Measurements from ENCODE around the gene CEP164. TPM values are rescaled to one million over a fixed set of nuclear protein-coding genes. Genes with fewer than 3 reads are reported as not detected.

CEP164 gene
- total and polyA plus RNA-seq, 2 experiments from 2014 or later: 13.9 to 23.8 TPM

DNA sequence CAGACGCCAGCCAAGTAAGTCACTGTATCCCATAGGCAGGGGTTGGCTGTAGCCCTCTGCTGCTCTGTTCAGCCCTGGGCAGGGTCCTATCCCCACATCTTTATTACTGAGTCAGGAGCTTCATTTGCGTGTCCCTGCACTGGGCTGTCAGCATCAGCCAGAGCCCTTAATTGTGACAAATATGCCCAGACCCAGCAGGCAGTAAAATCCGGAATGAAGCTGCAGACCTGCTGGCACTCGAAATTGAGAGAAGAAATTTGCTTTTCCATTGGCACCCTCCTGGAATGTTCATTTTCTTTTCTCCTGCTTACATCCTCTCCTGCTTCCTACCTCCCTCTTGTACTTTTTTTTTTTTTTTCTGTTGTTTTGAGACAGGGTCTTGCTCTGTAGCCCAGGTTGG lies 43.8 kb downstream of the CEP164 start:
- no peak overlapping the region for H2AFZ ChIP-seq
- no peak for ATAC-seq
- H3K36me3 Mint-ChIP-seq (ENCODE audit: low read depth): peaks cover 19% of the 10 kb centered on the region

More for the DNA sequence above, 43.8 kb downstream of the CEP164 start:
- no peak overlapping the region for H3K27ac Mint-ChIP-seq
- DNase-seq (ENCODE audit: low spot score): no peak
- Histone ChIP-seq H4K20me1 (replicated peaks; ENCODE audit: insufficient read depth) (no peaks in the 10 kb centered on the region), H3F3A (replicated peaks; ENCODE audit: low read depth) (no peaks in the 10 kb centered on the region), H3K4me1 (ENCODE audit: insufficient read depth) (no peaks in the 10 kb centered on the region), H3K79me2 (replicated peaks; ENCODE audit: insufficient read depth) (no peaks in the 10 kb centered on the region), H3K27ac (ENCODE audit: low read depth) (no peak overlapping the region), H3K27me3 (ENCODE audit: insufficient read depth) (no peaks in the 10 kb centered on the region), H3K9me2 (ENCODE audit: insufficient read depth) (no peaks in the 10 kb centered on the region), H3K4me3 (no peak overlapping the region), H3K4me2 (no peak overlapping the region), H3K36me3 (ENCODE audit: insufficient read depth) (no peaks in the 10 kb centered on the region; the same call in 1 of the 2 replicates)
- H3K9me3 Mint-ChIP-seq: no peaks in the 10 kb centered on the region; the same call in 2 of the 3 replicates
- TF ChIP-seq, protein P1, sequence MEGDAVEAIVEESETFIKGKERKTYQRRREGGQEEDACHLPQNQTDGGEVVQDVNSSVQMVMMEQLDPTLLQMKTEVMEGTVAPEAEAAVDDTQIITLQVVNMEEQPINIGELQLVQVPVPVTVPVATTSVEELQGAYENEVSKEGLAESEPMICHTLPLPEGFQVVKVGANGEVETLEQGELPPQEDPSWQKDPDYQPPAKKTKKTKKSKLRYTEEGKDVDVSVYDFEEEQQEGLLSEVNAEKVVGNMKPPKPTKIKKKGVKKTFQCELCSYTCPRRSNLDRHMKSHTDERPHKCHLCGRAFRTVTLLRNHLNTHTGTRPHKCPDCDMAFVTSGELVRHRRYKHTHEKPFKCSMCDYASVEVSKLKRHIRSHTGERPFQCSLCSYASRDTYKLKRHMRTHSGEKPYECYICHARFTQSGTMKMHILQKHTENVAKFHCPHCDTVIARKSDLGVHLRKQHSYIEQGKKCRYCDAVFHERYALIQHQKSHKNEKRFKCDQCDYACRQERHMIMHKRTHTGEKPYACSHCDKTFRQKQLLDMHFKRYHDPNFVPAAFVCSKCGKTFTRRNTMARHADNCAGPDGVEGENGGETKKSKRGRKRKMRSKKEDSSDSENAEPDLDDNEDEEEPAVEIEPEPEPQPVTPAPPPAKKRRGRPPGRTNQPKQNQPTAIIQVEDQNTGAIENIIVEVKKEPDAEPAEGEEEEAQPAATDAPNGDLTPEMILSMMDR (conservative IDR thresholded peaks at IDR 0.05; ENCODE audit: low read depth in 2 of 2): no peak
- TF ChIP-seq, protein P2, sequence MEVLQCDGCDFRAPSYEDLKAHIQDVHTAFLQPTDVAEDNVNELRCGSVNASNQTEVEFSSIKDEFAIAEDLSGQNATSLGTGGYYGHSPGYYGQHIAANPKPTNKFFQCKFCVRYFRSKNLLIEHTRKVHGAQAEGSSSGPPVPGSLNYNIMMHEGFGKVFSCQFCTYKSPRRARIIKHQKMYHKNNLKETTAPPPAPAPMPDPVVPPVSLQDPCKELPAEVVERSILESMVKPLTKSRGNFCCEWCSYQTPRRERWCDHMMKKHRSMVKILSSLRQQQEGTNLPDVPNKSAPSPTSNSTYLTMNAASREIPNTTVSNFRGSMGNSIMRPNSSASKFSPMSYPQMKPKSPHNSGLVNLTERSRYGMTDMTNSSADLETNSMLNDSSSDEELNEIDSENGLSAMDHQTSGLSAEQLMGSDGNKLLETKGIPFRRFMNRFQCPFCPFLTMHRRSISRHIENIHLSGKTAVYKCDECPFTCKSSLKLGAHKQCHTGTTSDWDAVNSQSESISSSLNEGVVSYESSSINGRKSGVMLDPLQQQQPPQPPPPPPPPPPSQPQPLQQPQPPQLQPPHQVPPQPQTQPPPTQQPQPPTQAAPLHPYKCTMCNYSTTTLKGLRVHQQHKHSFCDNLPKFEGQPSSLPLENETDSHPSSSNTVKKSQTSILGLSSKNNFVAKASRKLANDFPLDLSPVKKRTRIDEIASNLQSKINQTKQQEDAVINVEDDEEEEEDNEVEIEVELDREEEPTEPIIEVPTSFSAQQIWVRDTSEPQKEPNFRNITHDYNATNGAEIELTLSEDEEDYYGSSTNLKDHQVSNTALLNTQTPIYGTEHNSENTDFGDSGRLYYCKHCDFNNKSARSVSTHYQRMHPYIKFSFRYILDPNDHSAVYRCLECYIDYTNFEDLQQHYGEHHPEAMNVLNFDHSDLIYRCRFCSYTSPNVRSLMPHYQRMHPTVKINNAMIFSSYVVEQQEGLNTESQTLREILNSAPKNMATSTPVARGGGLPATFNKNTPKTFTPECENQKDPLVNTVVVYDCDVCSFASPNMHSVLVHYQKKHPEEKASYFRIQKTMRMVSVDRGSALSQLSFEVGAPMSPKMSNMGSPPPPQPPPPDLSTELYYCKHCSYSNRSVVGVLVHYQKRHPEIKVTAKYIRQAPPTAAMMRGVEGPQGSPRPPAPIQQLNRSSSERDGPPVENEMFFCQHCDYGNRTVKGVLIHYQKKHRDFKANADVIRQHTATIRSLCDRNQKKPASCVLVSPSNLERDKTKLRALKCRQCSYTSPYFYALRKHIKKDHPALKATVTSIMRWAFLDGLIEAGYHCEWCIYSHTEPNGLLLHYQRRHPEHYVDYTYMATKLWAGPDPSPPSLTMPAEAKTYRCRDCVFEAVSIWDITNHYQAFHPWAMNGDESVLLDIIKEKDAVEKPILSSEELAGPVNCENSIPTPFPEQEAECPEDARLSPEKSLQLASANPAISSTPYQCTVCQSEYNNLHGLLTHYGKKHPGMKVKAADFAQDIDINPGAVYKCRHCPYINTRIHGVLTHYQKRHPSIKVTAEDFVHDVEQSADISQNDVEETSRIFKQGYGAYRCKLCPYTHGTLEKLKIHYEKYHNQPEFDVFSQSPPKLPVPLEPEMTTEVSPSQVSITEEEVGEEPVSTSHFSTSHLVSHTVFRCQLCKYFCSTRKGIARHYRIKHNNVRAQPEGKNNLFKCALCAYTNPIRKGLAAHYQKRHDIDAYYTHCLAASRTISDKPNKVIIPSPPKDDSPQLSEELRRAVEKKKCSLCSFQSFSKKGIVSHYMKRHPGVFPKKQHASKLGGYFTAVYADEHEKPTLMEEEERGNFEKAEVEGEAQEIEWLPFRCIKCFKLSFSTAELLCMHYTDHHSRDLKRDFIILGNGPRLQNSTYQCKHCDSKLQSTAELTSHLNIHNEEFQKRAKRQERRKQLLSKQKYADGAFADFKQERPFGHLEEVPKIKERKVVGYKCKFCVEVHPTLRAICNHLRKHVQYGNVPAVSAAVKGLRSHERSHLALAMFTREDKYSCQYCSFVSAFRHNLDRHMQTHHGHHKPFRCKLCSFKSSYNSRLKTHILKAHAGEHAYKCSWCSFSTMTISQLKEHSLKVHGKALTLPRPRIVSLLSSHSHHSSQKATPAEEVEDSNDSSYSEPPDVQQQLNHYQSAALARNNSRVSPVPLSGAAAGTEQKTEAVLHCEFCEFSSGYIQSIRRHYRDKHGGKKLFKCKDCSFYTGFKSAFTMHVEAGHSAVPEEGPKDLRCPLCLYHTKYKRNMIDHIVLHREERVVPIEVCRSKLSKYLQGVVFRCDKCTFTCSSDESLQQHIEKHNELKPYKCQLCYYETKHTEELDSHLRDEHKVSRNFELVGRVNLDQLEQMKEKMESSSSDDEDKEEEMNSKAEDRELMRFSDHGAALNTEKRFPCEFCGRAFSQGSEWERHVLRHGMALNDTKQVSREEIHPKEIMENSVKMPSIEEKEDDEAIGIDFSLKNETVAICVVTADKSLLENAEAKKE (CRISPR knock-in tag; IDR thresholded peaks at IDR 0.05): no peak
- no peak overlapping the region for H3K4me3 Mint-ChIP-seq
- peaks cover 3% of the 10 kb centered on the region for H3K27me3 Mint-ChIP-seq (ENCODE audit: insufficient read depth, low read depth, poor library complexity)
- no peaks in the 10 kb centered on the region for H3K4me1 Mint-ChIP-seq
